Measurements from ENCODE around the gene LRRTM4. TPM values are rescaled to one million over a fixed set of nuclear protein-coding genes. Genes with fewer than 3 reads are reported as not detected.

The LRRTM4 gene
- polyA plus RNA-seq (2011; rRNA removed) (not detected in 2 replicates), polyA minus RNA-seq (2011; rRNA and poly(A)+ RNA removed) (not detected in 2 replicates)

- Histone ChIP-seq H3K27me3 (ENCODE audit: control insufficient read depth, insufficient read depth, low read length) (no peaks in the 10 kb centered on the region), H3K4me3 (ENCODE audit: low read depth, low read length) (no peak within 1 kb of the TSS), H3K36me3 (ENCODE audit: control insufficient read depth, insufficient read depth, low read length) (no peaks in the 10 kb centered on the region)
- DNase-seq (ENCODE audit: low read depth), result no peak
- TF ChIP-seq, protein P1, sequence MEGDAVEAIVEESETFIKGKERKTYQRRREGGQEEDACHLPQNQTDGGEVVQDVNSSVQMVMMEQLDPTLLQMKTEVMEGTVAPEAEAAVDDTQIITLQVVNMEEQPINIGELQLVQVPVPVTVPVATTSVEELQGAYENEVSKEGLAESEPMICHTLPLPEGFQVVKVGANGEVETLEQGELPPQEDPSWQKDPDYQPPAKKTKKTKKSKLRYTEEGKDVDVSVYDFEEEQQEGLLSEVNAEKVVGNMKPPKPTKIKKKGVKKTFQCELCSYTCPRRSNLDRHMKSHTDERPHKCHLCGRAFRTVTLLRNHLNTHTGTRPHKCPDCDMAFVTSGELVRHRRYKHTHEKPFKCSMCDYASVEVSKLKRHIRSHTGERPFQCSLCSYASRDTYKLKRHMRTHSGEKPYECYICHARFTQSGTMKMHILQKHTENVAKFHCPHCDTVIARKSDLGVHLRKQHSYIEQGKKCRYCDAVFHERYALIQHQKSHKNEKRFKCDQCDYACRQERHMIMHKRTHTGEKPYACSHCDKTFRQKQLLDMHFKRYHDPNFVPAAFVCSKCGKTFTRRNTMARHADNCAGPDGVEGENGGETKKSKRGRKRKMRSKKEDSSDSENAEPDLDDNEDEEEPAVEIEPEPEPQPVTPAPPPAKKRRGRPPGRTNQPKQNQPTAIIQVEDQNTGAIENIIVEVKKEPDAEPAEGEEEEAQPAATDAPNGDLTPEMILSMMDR (IDR thresholded peaks at IDR 0.05; ENCODE audit: insufficient read depth, low read depth, low read length), result no peak
- ChIA-PET CTCF (no interaction called here), POLR2A (no interaction called here)
These were observed at the start of gene LRRTM4 for GRCh38 chr2:77521931-77522470. LRRTM4 (minus strand) TSS chr2:77522376.

DNA sequence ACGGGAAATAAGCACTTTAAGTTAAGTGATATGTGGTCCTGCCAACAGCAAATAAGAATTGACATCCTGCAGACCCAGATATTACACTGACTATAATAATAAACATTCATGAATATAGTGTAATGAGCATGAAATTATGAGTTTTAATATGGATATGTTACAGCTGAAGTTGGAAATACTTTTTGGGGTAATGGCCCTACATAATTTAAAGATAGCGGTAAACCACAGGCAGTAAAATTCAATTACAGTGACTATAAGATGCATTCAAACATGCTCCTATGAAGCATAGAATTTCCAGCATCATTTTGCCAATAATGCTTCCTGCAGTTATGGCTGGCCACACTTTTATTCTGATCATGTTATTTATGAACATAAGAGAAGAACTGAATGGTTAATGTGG is 49.4 kb upstream of the LRRTM4 start:
- Histone ChIP-seq H3K36me3 (ENCODE audit: control insufficient read depth, insufficient read depth, low read length) (no peaks in the 10 kb centered on the region), H3K4me3 (ENCODE audit: low read depth, low read length) (no peak overlapping the region), H3K27me3 (ENCODE audit: control insufficient read depth, insufficient read depth, low read length) (no peaks in the 10 kb centered on the region)
- TF ChIP-seq, protein P1 (IDR thresholded peaks at IDR 0.05; ENCODE audit: insufficient read depth, low read depth, low read length), result no peak
- POLR2A ChIA-PET, result no interaction called here
- DNase-seq (ENCODE audit: low read depth), result no peak
- CTCF ChIA-PET, result no interaction called here

- CTCF ChIA-PET, result no interaction called here
These were observed 45.5 kb upstream of the LRRTM4 start for GRCh38 chr2:77567723-77568122.

GRCh38 chr2:77566582-77566981 is 44.4 kb upstream of the LRRTM4 start:
- no peak for DNase-seq (ENCODE audit: low read depth)
- Histone ChIP-seq H3K36me3 (ENCODE audit: control insufficient read depth, insufficient read depth, low read length) (no peaks in the 10 kb centered on the region), H3K27me3 (ENCODE audit: control insufficient read depth, insufficient read depth, low read length) (no peaks in the 10 kb centered on the region), H3K4me3 (ENCODE audit: low read depth, low read length) (no peak overlapping the region)
- TF ChIP-seq, protein P1 (IDR thresholded peaks at IDR 0.05; ENCODE audit: insufficient read depth, low read depth, low read length), result no peak
- CTCF ChIA-PET, result no interaction called here
- POLR2A ChIA-PET, result no interaction called here

More at GRCh38 chr2:77567723-77568122, 45.5 kb upstream of the LRRTM4 start:
- DNase-seq (ENCODE audit: low read depth), result no peak
- TF ChIP-seq, protein P1 (IDR thresholded peaks at IDR 0.05; ENCODE audit: insufficient read depth, low read depth, low read length), result no peak
- POLR2A ChIA-PET, result no interaction called here
- H3K4me3 ChIP-seq (ENCODE audit: low read depth, low read length), result no peak overlapping the region
- H3K36me3 ChIP-seq (ENCODE audit: control insufficient read depth, insufficient read depth, low read length), result no peaks in the 10 kb centered on the region
- no peaks in the 10 kb centered on the region for H3K27me3 ChIP-seq (ENCODE audit: control insufficient read depth, insufficient read depth, low read length)

- Histone ChIP-seq H3K27me3 (ENCODE audit: control insufficient read depth, insufficient read depth, low read length) (no peaks in the 10 kb centered on the region), H3K4me3 (ENCODE audit: low read depth, low read length) (no peak overlapping the region), H3K36me3 (ENCODE audit: control insufficient read depth, insufficient read depth, low read length) (no peaks in the 10 kb centered on the region)
- DNase-seq (ENCODE audit: low read depth), result no peak
- ChIA-PET CTCF (no interaction called here), POLR2A (no interaction called here)
- TF ChIP-seq, protein P1 (IDR thresholded peaks at IDR 0.05; ENCODE audit: insufficient read depth, low read depth, low read length), result no peak
These were observed 44.0 kb upstream of the LRRTM4 start for GRCh38 chr2:77566131-77566530.

Measured in BJ (cell line).